Measurements from ENCODE around the gene FOXK1.

GRCh38 chr7:4745971-4746919, 64.2 kb downstream of the FOXK1 start:
- TF ChIP-seq CTCF (IDR thresholded peaks at IDR 0.05; ENCODE audit: insufficient read depth, low read depth, low read length) (no peak), EZH2 (IDR thresholded peaks at IDR 0.05; ENCODE audit: insufficient read depth, low read length) (no peak)
